Calu3 (cell line): ENCODE measurements around the gene CTNNA2. TPM values are rescaled to one million over a fixed set of nuclear protein-coding genes. Genes with fewer than 3 reads are reported as not detected.

Source experiments
- BruUV-seq: library from RNA; stranded (reverse); fragments of 400-500 nt; replicated peaks from 2 replicates; lab custom pipeline; 2021; lab: Mats Ljungman, UMichigan
- CTCF ChIA-PET: fragments of 300-600 bp; sonication (Branson Sonifier 250); formaldehyde crosslinking; loops from one replicate; lab custom pipeline; 2022; ENCODE audit warnings: antibody characterized with exemption; lab: Charles Lee
- DNase-seq: peaks from one replicate; pipeline ENCODE4 v3.0.0; 2022
- H3K27ac Mint-ChIP-seq: one replicate; pipeline ENCODE4 v1.8.0; 2022; ENCODE audit warnings: mixed read lengths; ENCODE audit not compliant: unreplicated experiment
- H3K27me3 Mint-ChIP-seq: one replicate; pipeline ENCODE4 v1.8.0; 2022; ENCODE audit warnings: mixed read lengths; ENCODE audit not compliant: unreplicated experiment
- H3K36me3 Mint-ChIP-seq: one replicate; pipeline ENCODE4 v1.8.0; 2022; ENCODE audit warnings: mild to moderate bottlenecking, moderate library complexity, mixed read lengths; ENCODE audit not compliant: insufficient read depth, unreplicated experiment
- H3K4me1 Mint-ChIP-seq: one replicate; pipeline ENCODE4 v1.8.0; 2022; ENCODE audit warnings: mild to moderate bottlenecking, low read depth, mixed read lengths; ENCODE audit not compliant: unreplicated experiment
- H3K4me3 Mint-ChIP-seq: one replicate; pipeline ENCODE4 v1.8.0; 2022; ENCODE audit warnings: mild to moderate bottlenecking, low read depth, moderate library complexity, mixed read lengths; ENCODE audit not compliant: unreplicated experiment
- H3K9me3 Mint-ChIP-seq: one replicate; pipeline ENCODE4 v1.8.0; 2022; ENCODE audit warnings: low read depth, mixed read lengths; ENCODE audit not compliant: unreplicated experiment
- intact Hi-C: fragments of 100-400 bp; cut with micrococcal nuclease; formaldehyde crosslinking; loops from one replicate; pipeline ENCODE4 v1.10.0; 2022; ENCODE audit not compliant: unreplicated experiment
- total RNA-seq: library from RNA; stranded (reverse); gene quantifications from 2 replicates; pipeline ENCODE4 v1.2.3, GENCODE V29; 2022
- TF ChIP-seq, protein P1 (sequence below): fragments of 200-600 bp; IDR thresholded peaks from one replicate; pipeline ENCODE4 v1.8.0; 2022; ENCODE audit warnings: antibody characterized with exemption; ENCODE audit not compliant: unreplicated experiment

Gene CTNNA2
- total RNA-seq, 1 experiment from 2014 or later, result not detected

DNA sequence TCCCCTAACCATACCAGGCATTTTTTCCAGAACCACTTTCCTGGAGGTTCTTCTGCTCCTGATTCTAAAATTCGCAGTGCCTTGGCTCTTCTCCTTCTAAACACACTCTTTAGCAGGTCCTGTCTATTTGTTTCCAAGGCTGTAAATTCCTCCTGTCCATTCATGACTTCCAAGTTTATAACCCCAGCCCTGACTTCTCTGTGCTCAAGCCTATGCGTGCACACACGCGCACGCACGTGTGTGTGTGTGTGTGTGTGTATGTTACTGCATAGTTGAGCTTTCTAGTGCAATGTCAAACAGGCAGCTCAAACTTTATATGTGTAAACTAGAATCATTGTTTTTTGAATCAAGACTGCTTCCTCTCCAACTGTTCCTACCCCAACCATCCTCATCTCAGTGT lies 454.0 kb downstream of the CTNNA2 start:
- TF ChIP-seq, protein P1, sequence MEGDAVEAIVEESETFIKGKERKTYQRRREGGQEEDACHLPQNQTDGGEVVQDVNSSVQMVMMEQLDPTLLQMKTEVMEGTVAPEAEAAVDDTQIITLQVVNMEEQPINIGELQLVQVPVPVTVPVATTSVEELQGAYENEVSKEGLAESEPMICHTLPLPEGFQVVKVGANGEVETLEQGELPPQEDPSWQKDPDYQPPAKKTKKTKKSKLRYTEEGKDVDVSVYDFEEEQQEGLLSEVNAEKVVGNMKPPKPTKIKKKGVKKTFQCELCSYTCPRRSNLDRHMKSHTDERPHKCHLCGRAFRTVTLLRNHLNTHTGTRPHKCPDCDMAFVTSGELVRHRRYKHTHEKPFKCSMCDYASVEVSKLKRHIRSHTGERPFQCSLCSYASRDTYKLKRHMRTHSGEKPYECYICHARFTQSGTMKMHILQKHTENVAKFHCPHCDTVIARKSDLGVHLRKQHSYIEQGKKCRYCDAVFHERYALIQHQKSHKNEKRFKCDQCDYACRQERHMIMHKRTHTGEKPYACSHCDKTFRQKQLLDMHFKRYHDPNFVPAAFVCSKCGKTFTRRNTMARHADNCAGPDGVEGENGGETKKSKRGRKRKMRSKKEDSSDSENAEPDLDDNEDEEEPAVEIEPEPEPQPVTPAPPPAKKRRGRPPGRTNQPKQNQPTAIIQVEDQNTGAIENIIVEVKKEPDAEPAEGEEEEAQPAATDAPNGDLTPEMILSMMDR, result no peak
- H3K27ac Mint-ChIP-seq, result no peak overlapping the region
- CTCF ChIA-PET, result no interaction called here
- no peaks in the 10 kb centered on the region for H3K27me3 Mint-ChIP-seq
- peaks cover 11% of the 10 kb centered on the region for H3K9me3 Mint-ChIP-seq
- no peak for DNase-seq
- H3K36me3 Mint-ChIP-seq, result no peaks in the 10 kb centered on the region
- H3K4me3 Mint-ChIP-seq, result no peak overlapping the region
- no peaks in the 10 kb centered on the region for H3K4me1 Mint-ChIP-seq
- intact Hi-C loops, result no loop called here
- no TSS peak for BruUV-seq

DNA sequence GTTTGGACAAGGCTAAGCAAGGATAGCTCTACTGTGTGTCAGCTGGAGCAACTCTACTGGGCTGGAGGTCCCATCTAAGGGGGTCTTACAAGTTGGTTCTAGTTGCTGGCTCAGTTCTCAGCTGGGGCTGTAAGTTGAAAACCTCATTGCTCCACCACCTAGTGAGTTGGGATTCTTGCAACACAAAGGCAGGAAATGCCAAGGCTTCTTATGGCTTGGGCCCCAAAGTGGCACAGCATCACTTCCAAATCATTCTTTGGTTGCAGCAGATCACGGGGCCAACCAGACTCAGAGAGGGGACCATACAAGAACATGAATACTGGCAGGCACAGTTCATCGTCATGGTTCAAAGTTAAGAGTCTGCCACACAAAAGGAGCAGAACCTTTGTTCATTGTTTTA lies 459.0 kb downstream of the CTNNA2 start:
- peaks cover 15% of the 10 kb centered on the region for H3K9me3 Mint-ChIP-seq
- H3K36me3 Mint-ChIP-seq, result no peaks in the 10 kb centered on the region
- intact Hi-C loops, result no loop called here
- no peak overlapping the region for H3K4me3 Mint-ChIP-seq
- no TSS peak for BruUV-seq
- TF ChIP-seq, protein P1, result no peak
- no peak overlapping the region for H3K27ac Mint-ChIP-seq
- DNase-seq, result no peak
- no peaks in the 10 kb centered on the region for H3K27me3 Mint-ChIP-seq
- H3K4me1 Mint-ChIP-seq, result no peaks in the 10 kb centered on the region
- CTCF ChIA-PET, result no interaction called here

DNA sequence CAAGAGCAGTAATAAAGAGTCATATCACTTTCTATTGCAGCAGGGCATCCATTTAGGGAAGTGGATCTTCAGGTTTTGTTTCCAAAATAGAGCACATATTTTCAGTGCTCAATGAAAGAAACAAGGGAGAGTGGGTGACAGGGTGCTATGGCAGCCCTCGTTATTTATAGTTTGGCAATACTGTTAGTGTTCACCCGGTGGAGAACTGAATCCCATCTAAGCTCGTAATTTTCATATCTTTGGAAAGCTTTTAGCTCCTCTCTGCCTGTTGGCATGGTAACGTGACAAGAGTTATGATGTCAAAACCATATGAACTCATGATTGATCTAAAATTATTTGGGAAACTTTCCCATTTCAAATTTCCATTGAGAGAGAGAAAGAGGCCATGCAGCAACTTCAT lies 459.8 kb downstream of the CTNNA2 start:
- TF ChIP-seq, protein P1, result no peak
- no peaks in the 10 kb centered on the region for H3K36me3 Mint-ChIP-seq
- peaks cover 14% of the 10 kb centered on the region for H3K9me3 Mint-ChIP-seq
- DNase-seq, result no peak
- no peak overlapping the region for H3K27ac Mint-ChIP-seq
- no peaks in the 10 kb centered on the region for H3K27me3 Mint-ChIP-seq
- BruUV-seq, result no TSS peak
- H3K4me1 Mint-ChIP-seq, result no peaks in the 10 kb centered on the region
- intact Hi-C loops, result no loop called here
- CTCF ChIA-PET, result no interaction called here
- H3K4me3 Mint-ChIP-seq, result no peak overlapping the region

DNA sequence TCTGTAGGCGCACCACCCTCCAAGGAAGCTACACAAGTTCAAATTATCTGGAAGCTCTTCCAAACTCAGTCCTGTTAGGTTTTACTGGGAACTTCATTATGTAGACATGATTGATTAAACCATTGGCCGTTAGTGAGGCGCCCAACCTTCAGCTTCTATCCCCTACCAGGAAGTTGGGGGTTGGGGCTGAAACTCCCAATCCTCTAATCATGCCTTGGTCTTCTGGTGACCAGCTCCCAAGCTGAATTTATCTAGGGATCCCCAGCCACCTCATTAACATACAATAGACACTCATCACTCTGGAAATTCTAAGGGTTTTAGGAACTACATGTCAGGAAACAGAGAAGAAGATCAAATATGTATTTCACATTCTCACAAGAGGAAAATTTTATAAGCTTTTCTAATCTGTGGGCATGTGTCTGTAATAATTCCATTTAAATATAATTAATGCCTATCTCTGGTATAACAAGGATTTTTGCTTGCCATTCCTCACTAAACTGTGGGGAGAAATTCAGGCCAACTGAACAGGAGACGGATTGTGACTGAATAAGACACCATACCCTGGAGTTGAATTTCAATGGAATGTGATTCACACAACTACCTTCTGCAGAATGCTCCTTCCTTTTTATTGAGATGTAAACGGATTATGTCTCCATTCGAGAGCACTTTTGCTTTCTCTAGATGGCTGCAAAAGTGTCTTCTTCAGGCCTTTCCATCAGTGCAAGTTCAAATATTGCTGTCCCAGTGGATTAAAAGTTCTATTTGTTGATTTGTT lies 463.1 kb downstream of the CTNNA2 start:
- CTCF ChIA-PET, result no interaction called here
- no TSS peak for BruUV-seq
- Mint-ChIP-seq H3K4me3 (no peak overlapping the region), H3K27ac (no peak overlapping the region), H3K9me3 (peaks cover 8% of the 10 kb centered on the region), H3K36me3 (no peaks in the 10 kb centered on the region), H3K4me1 (no peaks in the 10 kb centered on the region), H3K27me3 (no peaks in the 10 kb centered on the region)
- no peak for DNase-seq
- TF ChIP-seq, protein P1, result no peak
- intact Hi-C loops, result no loop called here
